Measurements from ENCODE around the gene APBA1.

GRCh38 chr9:69582018-69582417 is 90.2 kb downstream of the APBA1 start:
- TF ChIP-seq CTCF (conservative IDR thresholded peaks at IDR 0.05 in 1 of 2, IDR thresholded peaks at IDR 0.05 in 1 of 2; ENCODE audit: extremely low read depth in 1 of 2, insufficient read depth in 1 of 2, low read depth in 1 of 2, low read length in 2 of 2) (no peak), EZH2 (IDR thresholded peaks at IDR 0.05; ENCODE audit: borderline replicate concordance, low read length) (no peak)
